GM15510 (cell line): ENCODE measurements around the gene PPP2R5B.

ENCODE experiments used
- POLR2A ChIP-seq: IDR thresholded peaks from 3 replicates; pipeline ENCODE4 v1.6.1; 2011; ENCODE audit warnings: borderline replicate concordance; ENCODE audit not compliant: insufficient read length; ENCODE audit errors: extremely low read depth

The PPP2R5B gene

GRCh38 chr11:64910451-64911093 is 13.9 kb upstream of the PPP2R5B start:
- TF ChIP-seq POLR2A, result no peak

GRCh38 chr11:64911142-64911541 is 13.3 kb upstream of the PPP2R5B start:
- TF ChIP-seq POLR2A, result no peak

DNA sequence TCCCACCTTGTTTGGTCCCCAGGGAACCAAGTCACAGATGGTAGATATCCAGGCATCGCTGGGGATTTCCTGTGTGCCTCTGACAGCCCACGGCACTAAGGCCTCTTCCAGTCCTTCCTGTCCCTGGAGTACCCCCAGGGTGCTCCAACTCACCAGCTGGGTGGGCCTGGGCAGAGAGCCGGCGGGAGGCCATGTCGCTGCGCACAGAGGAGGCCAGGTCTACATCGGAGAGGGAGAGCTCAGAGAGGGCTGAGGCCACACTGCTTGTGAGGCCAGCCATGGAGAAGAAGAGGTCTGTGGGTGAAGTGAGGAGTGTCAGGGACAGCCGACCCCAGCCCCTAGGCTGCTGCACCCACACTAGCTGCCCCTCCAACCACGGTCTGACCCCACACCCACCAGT is 12.8 kb upstream of the PPP2R5B start:
- no peak for TF ChIP-seq POLR2A

GRCh38 chr11:64913171-64913727 is 11.2 kb upstream of the PPP2R5B start:
- TF ChIP-seq POLR2A, result no peak

GRCh38 chr11:64914123-64914522 is 10.4 kb upstream of the PPP2R5B start:
- no peak for TF ChIP-seq POLR2A

- TF ChIP-seq POLR2A, result no peak
These were observed 9.1 kb upstream of the PPP2R5B start for GRCh38 chr11:64915376-64915887.

GRCh38 chr11:64916040-64916774 is 8.3 kb upstream of the PPP2R5B start:
- no peak for TF ChIP-seq POLR2A

GRCh38 chr11:64916775-64917662 is 7.5 kb upstream of the PPP2R5B start, which contains the start of gene ATG2A:
ATG2A (minus strand) TSS chr11:64917209; CDS start chr11:64917135, 74 bp downstream.
- TF ChIP-seq POLR2A, result peak; percentile 73

DNA sequence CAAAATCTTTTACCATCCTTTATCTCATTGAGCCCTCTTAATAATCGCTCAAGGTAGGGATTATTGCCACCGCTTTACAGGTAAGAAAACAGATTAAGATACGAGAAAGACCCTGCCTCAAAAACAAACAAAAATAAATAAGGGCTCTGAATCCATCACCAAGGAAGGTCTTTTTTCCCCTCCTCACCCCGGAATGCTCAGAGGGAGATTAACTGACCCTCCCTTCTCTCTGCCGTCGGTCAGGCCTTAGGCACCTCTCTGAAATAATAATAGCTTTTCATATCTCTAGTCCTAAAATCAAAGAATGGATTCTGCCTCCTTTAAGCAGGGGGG is 6.9 kb upstream of the PPP2R5B start:
- no peak for TF ChIP-seq POLR2A

GRCh38 chr11:64918017-64918416 is 6.5 kb upstream of the PPP2R5B start:
- no peak for TF ChIP-seq POLR2A

DNA sequence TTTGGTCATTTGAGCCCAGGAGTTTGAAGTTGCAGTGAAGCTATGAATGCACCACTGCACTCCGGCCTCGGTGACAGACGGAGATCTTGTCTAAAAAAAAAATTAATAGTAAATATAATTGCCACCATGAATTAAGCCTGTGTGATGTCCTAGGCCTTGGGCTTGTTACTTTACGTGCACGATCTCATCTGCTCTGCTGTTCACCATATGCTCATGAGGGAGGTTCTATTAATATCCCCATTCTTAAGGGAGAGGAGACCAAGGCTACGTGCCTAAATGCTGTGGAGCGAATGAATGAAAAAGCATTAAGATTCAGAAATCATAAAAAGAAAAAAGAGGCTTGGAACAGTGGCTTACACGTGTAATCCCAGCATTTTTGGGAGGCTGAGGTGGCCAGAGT is 4.9 kb upstream of the PPP2R5B start:
- TF ChIP-seq POLR2A, result no peak

DNA sequence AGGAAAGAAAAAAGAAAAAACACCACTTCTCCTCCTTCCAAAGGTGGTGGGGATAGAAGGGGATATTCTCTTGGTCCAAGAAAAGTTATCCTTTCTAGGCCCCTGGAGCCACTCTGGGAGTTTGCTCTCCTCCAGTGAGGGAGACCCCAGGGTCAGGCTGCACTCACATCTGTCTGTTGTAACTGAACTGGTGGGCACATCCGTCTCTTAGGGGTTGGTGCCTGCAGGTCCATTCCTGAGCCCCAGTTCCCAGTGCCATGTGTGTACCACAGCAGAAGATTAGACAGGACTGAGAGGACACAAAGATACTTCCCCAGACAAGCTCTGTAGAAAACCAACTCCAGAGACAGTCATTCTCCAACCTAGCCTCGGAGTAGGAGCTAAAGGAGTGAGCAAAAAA is 4.4 kb upstream of the PPP2R5B start:
- TF ChIP-seq POLR2A, result no peak

- no peak for TF ChIP-seq POLR2A
These were observed 3.1 kb upstream of the PPP2R5B start for GRCh38 chr11:64921384-64921783.

GRCh38 chr11:64923151-64923661 is 1.3 kb upstream of the PPP2R5B start:
- TF ChIP-seq POLR2A, result no peak

GRCh38 chr11:64924910-64925284 is 408 bp downstream of the PPP2R5B start:
- no peak for TF ChIP-seq POLR2A
